Pericardium fibroblast (primary cell): ENCODE results near the gene NCAPG2. TPM values are rescaled to one million over a fixed set of nuclear protein-coding genes. Genes with fewer than 3 reads are reported as not detected.

Source experiments
- total RNA-seq: library from RNA; depleted of rRNA; stranded (reverse); fragments of >200 nt; gene quantifications from 2 replicates; pipeline ENCODE4 v1.2.3, GENCODE V29; 2015

NCAPG2 gene, protein sequence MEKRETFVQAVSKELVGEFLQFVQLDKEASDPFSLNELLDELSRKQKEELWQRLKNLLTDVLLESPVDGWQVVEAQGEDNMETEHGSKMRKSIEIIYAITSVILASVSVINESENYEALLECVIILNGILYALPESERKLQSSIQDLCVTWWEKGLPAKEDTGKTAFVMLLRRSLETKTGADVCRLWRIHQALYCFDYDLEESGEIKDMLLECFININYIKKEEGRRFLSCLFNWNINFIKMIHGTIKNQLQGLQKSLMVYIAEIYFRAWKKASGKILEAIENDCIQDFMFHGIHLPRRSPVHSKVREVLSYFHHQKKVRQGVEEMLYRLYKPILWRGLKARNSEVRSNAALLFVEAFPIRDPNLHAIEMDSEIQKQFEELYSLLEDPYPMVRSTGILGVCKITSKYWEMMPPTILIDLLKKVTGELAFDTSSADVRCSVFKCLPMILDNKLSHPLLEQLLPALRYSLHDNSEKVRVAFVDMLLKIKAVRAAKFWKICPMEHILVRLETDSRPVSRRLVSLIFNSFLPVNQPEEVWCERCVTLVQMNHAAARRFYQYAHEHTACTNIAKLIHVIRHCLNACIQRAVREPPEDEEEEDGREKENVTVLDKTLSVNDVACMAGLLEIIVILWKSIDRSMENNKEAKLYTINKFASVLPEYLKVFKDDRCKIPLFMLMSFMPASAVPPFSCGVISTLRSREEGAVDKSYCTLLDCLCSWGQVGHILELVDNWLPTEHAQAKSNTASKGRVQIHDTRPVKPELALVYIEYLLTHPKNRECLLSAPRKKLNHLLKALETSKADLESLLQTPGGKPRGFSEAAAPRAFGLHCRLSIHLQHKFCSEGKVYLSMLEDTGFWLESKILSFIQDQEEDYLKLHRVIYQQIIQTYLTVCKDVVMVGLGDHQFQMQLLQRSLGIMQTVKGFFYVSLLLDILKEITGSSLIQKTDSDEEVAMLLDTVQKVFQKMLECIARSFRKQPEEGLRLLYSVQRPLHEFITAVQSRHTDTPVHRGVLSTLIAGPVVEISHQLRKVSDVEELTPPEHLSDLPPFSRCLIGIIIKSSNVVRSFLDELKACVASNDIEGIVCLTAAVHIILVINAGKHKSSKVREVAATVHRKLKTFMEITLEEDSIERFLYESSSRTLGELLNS
- total RNA-seq, result 7.3 and 8.9 TPM in 2 replicates

DNA sequence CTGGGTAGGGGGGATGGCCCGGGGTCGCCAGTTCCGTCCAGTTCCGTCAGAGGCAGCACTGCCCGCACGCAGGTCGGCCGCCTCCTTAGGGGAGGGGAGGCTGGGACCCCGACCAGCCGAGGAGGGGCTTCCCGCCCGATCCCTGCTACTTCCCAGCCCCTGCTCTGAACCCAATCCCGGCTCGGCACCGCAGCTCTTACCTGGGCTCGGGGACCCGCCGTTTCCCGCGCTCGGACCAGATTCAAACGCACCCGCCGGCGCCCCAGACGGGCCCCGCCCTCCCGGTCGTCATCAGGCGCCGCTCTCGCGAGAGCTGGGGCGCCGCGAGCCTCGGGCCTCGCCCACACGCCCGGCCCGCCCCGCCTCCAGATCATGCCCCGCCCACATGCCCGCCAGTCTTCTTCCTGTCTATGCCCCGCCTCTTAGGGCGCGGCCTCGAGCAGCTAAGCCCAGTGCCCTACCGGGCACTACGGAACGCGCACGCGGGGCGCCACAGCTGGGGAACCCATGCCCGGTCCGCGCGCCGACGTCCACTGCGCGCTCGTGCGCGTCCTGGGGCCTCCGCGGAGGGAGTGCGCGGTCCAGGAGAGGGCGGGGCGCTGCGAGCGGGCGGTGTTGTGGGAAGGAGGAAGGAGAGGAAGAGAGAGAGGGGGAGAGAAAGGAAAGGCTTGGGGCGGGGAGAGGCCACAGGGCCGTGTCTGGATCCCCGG is at the start of gene NCAPG2:
Gene NCAPG2 (minus strand): TSS at position 281 of the 710 bp plus-strand sequence. CDS start 2,905 bp downstream, outside the sequence.

GRCh38 chr7:158587162-158588084 is 117.2 kb downstream of the NCAPG2 start, which contains the start of gene PTPRN2:
PTPRN2 (minus strand) TSS chr7:158587823.

Other genes starting within 250 kb of the NCAPG2 start
- 1.5 and 3.5 TPM in 2 replicates for gene PTPRN2, start 117.0 kb downstream of the NCAPG2 start, total RNA-seq
- gene ESYT2, start 124.7 kb upstream of the NCAPG2 start, total RNA-seq, result 60.2 and 61.6 TPM in 2 replicates
- 4.1 and 4.3 TPM in 2 replicates for gene DYNC2I1, start 151.8 kb upstream of the NCAPG2 start, total RNA-seq